ENCODE measurements around the gene CDH22.

DNA sequence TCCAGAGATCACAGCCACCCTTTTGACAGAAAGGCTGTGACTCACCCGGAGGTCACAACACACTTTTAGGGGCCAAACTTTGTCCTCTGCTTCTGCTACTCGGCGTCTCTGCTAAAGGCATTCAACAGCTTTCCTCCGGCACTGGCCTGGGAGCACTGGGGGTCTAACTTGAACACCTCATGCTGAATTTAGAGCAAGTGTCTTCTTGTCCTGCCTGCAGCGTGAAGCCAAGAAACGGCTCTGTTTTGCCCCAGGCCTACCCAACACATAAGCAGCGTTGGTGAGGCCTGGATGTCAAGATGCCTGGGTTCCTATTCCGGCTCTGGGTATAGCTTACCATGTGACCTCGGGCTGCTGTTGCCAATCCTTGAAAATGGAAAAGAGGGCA lies 2.3 kb downstream of the CDH22 start:
- TF ChIP-seq CTCF (conservative IDR thresholded peaks at IDR 0.05) (no peak), ZFX (IDR thresholded peaks at IDR 0.05) (no peak)

Measured in C4-2B (cell line).